MM.1S (cell line): ENCODE results near the gene SPTBN2.

Experiments
- DNase-seq: peaks from one replicate; pipeline ENCODE4 v3.0.0-alpha.2; 2015
- H2AFZ ChIP-seq: fragments of 300-600 bp; sonication (generic); 2 replicates; pipeline ENCODE4 v1.6.0; 2016; ENCODE audit warnings: antibody characterized with exemption, low read length
- H3F3A ChIP-seq: fragments of 300-600 bp; sonication (generic); 2 replicates; pipeline ENCODE4 v1.6.1; 2016; ENCODE audit warnings: mild to moderate bottlenecking, antibody characterized with exemption, low read length, moderate library complexity, mixed read lengths; ENCODE audit not compliant: insufficient read depth
- H3K27ac ChIP-seq: fragments of 300-600 bp; sonication (generic); 2 replicates; pipeline ENCODE4 v1.5.1; 2016; ENCODE audit warnings: mild to moderate bottlenecking, low read length
- H3K27me3 ChIP-seq: fragments of 300-600 bp; sonication (generic); replicated peaks from 2 replicates; pipeline ENCODE4 v1.6.0; 2016; ENCODE audit warnings: low read length; ENCODE audit not compliant: insufficient read depth
- H3K36me3 ChIP-seq: fragments of 300-600 bp; sonication (generic); replicated peaks from 2 replicates; pipeline ENCODE4 v1.6.1; 2016; ENCODE audit warnings: mild to moderate bottlenecking, low read length, mixed read lengths; ENCODE audit not compliant: insufficient read depth
- H3K4me1 ChIP-seq: fragments of 300-600 bp; sonication (generic); 2 replicates; pipeline ENCODE4 v1.6.1; 2016; ENCODE audit warnings: low read length, mixed read lengths
- H3K4me2 ChIP-seq: fragments of 300-600 bp; sonication (generic); 2 replicates; pipeline ENCODE4 v1.6.0; 2016; ENCODE audit warnings: low read depth, low read length
- H3K4me3 ChIP-seq: fragments of 300-600 bp; sonication (generic); 2 replicates; pipeline ENCODE4 v1.5.1; 2016; ENCODE audit warnings: low read length, mixed read lengths
- H3K79me2 ChIP-seq: fragments of 300-600 bp; sonication (generic); 2 replicates; pipeline ENCODE4 v1.6.1; 2016; ENCODE audit warnings: mixed run types, low read length, mixed read lengths
- H3K9ac ChIP-seq: fragments of 300-600 bp; sonication (generic); 2 replicates; pipeline ENCODE4 v1.6.1; 2016; ENCODE audit warnings: low read length, mixed read lengths
- H3K9me2 ChIP-seq: fragments of 300-600 bp; sonication (generic); replicated peaks from 2 replicates; pipeline ENCODE4 v1.6.1; 2016; ENCODE audit warnings: mild to moderate bottlenecking, low read length, mixed read lengths; ENCODE audit not compliant: insufficient read depth
- H3K9me3 ChIP-seq: fragments of 300-600 bp; sonication (generic); replicated peaks from 2 replicates; pipeline ENCODE4 v1.6.1; 2016; ENCODE audit warnings: mild to moderate bottlenecking, low read length, mixed read lengths; ENCODE audit not compliant: insufficient read depth
- H4K20me1 ChIP-seq: fragments of 300-600 bp; sonication (generic); 2 replicates; pipeline ENCODE4 v1.6.1; 2016; ENCODE audit warnings: mild to moderate bottlenecking, low read length, moderate library complexity, mixed read lengths; ENCODE audit not compliant: insufficient read depth
- CTCF ChIP-seq: fragments of 300-600 bp; sonication (generic); IDR thresholded peaks from 2 replicates; pipeline ENCODE4 v1.5.1; 2016; ENCODE audit warnings: antibody characterized with exemption, low read length, mixed read lengths
- EZH2 ChIP-seq: fragments of 300-600 bp; sonication (generic); optimal IDR thresholded peaks from 2 replicates; pipeline ENCODE3; 2017; ENCODE audit warnings: low read depth, mild to moderate bottlenecking, antibody characterized with exemption, low read length, mixed read lengths
- EZH2phosphoT487 ChIP-seq: fragments of 300-600 bp; sonication (generic); IDR thresholded peaks from 2 replicates; pipeline ENCODE4 v1.6.1; 2018; ENCODE audit warnings: antibody characterized with exemption, low read length

SPTBN2 gene

GRCh38 chr11:66659763-66660162 lies 69.3 kb downstream of the SPTBN2 start:
- Histone ChIP-seq H3K27me3 (no peaks in the 10 kb centered on the region), H3K79me2 (peaks cover 54% of the 10 kb centered on the region), H3K27ac (no peak overlapping the region), H2AFZ (no peak overlapping the region), H3K9me2 (no peaks in the 10 kb centered on the region), H3K36me3 (no peaks in the 10 kb centered on the region; the same call in 1 of the 2 replicates), H4K20me1 (no peaks in the 10 kb centered on the region), H3K4me1 (no peaks in the 10 kb centered on the region), H3K4me2 (no peak overlapping the region), H3K4me3 (no peak overlapping the region), H3K9me3 (no peaks in the 10 kb centered on the region), H3F3A (no peaks in the 10 kb centered on the region; the same call in 1 of the 2 replicates), H3K9ac (no peak overlapping the region)
- DNase-seq: no peak
- TF ChIP-seq EZH2phosphoT487 (no peak), CTCF (no peak), EZH2 (no peak)

- Histone ChIP-seq H3F3A (peaks cover 3% of the 10 kb centered on the region; the same call in 1 of the 2 replicates), H3K79me2 (peaks cover 77% of the 10 kb centered on the region)
- DNase-seq: no peak
These were observed 75.9 kb downstream of the SPTBN2 start for GRCh38 chr11:66653123-66653522.

GRCh38 chr11:66652651-66653050 lies 76.4 kb downstream of the SPTBN2 start:
- no peak overlapping the region for H3K4me3 ChIP-seq
- peaks cover 3% of the 10 kb centered on the region; the same call in 1 of the 2 replicates for H3F3A ChIP-seq
- DNase-seq: no peak
- no peak overlapping the region for H3K4me2 ChIP-seq
- no peak overlapping the region for H3K9ac ChIP-seq
- no peak overlapping the region for H3K27ac ChIP-seq
- TF ChIP-seq CTCF: no peak
- no peak for TF ChIP-seq EZH2phosphoT487
- TF ChIP-seq EZH2: no peak
- H3K36me3 ChIP-seq: no peaks in the 10 kb centered on the region; the same call in 1 of the 2 replicates
- no peaks in the 10 kb centered on the region for H3K9me2 ChIP-seq
- no peak overlapping the region for H2AFZ ChIP-seq
- no peaks in the 10 kb centered on the region for H3K9me3 ChIP-seq
- H3K4me1 ChIP-seq: no peaks in the 10 kb centered on the region
- H3K27me3 ChIP-seq: no peaks in the 10 kb centered on the region
- H3K79me2 ChIP-seq: peaks cover 82% of the 10 kb centered on the region
- H4K20me1 ChIP-seq: 0 out of 2 replicates have a peak, but pooled peaks cover under 1% of the 10 kb centered on the region

More at GRCh38 chr11:66653123-66653522, 75.9 kb downstream of the SPTBN2 start:
- Histone ChIP-seq H3K9me3 (no peaks in the 10 kb centered on the region), H3K4me1 (no peaks in the 10 kb centered on the region), H3K9ac (no peak overlapping the region), H3K27ac (no peak overlapping the region), H3K36me3 (no peaks in the 10 kb centered on the region), H3K9me2 (no peaks in the 10 kb centered on the region), H3K4me2 (no peak overlapping the region), H4K20me1 (no peaks in the 10 kb centered on the region), H2AFZ (no peak overlapping the region), H3K4me3 (no peak overlapping the region), H3K27me3 (no peaks in the 10 kb centered on the region)
- TF ChIP-seq CTCF (no peak), EZH2 (no peak), EZH2phosphoT487 (no peak)
